Stimulated activated CD8-positive, alpha-beta memory T cell treated with anti-CD3 and anti-CD28 coated beads, Interleukin-12 subunit alpha, Interleukin-12 subunit beta, amount 100 ng/mL, for 1 hour (primary cell): ENCODE measurements around the gene RBM28.
"Not testable (repeated sequence)": the region's sequence is repeated elsewhere in the genome, so short reads cannot be mapped to it uniquely, and the experiment has no call there.

Source experiments
- DNase-seq: peaks from one replicate; pipeline ENCODE4 v3.0.0-alpha.2; 2020; ENCODE audit warnings: low read depth

The RBM28 gene

GRCh38 chr7:128284102-128284501 is 59.6 kb downstream of the RBM28 start:
- DNase-seq = no peak

GRCh38 chr7:128281605-128282380 is 61.9 kb downstream of the RBM28 start:
- no peak for DNase-seq

- DNase-seq = not testable (repeated sequence)
Measured at GRCh38 chr7:128280451-128280850, 63.3 kb downstream of the RBM28 start.

GRCh38 chr7:128279124-128279713 is 64.5 kb downstream of the RBM28 start:
- no peak for DNase-seq

GRCh38 chr7:128278366-128278765 is 65.3 kb downstream of the RBM28 start:
- DNase-seq = no peak

GRCh38 chr7:128275681-128276080 is 68.0 kb downstream of the RBM28 start:
- no peak for DNase-seq

- no peak for DNase-seq
Measured at GRCh38 chr7:128274884-128275603, 68.7 kb downstream of the RBM28 start.

- DNase-seq = no peak
Measured at GRCh38 chr7:128274246-128274883, 69.3 kb downstream of the RBM28 start.

- no peak for DNase-seq
Measured at GRCh38 chr7:128271942-128272481, 71.7 kb downstream of the RBM28 start.

- DNase-seq = no peak
Measured at GRCh38 chr7:128271471-128271941, 72.2 kb downstream of the RBM28 start.

GRCh38 chr7:128270826-128271272 is 72.9 kb downstream of the RBM28 start:
- no peak for DNase-seq

GRCh38 chr7:128268233-128268632 is 75.5 kb downstream of the RBM28 start:
- DNase-seq = no peak

- DNase-seq = no peak
Measured at GRCh38 chr7:128267595-128267924, 76.1 kb downstream of the RBM28 start.

GRCh38 chr7:128266883-128267594 is 76.7 kb downstream of the RBM28 start:
- DNase-seq = no peak

GRCh38 chr7:128266529-128266882 is 77.2 kb downstream of the RBM28 start:
- DNase-seq = no peak

- no peak for DNase-seq
Measured at GRCh38 chr7:128265906-128266300, 77.8 kb downstream of the RBM28 start.

- DNase-seq = no peak
Measured at GRCh38 chr7:128265156-128265905, 78.4 kb downstream of the RBM28 start.

- no peak for DNase-seq
Measured at GRCh38 chr7:128264477-128264876, 79.2 kb downstream of the RBM28 start.

- no peak for DNase-seq
Measured at GRCh38 chr7:128263420-128263819, 80.3 kb downstream of the RBM28 start.

GRCh38 chr7:128262273-128263028 is 81.3 kb downstream of the RBM28 start:
- no peak for DNase-seq
